ENCODE data around the gene PSPC1.
"Not testable (repeated sequence)": the region's sequence is repeated elsewhere in the genome, so short reads cannot be mapped to it uniquely, and the experiment has no call there.

Gene PSPC1

GRCh38 chr13:19713186-19713965, 69.4 kb downstream of the PSPC1 start:
- no peak for TF ChIP-seq CTCF (IDR thresholded peaks at IDR 0.05; ENCODE audit: low read depth, low read length)
- DNase-seq (ENCODE audit: low read depth in 2 of 2): peak; percentile 64 to 89

GRCh38 chr13:19709782-19710181, 73.0 kb downstream of the PSPC1 start:
- DNase-seq (ENCODE audit: low read depth in 2 of 2); H3K4me3 ChIP-seq (replicated peaks in 1 of 2; ENCODE audit: low read depth in 2 of 2, low read length in 2 of 2): not testable (repeated sequence)

More at GRCh38 chr13:19713186-19713965, 69.4 kb downstream of the PSPC1 start:
- H3K4me3 ChIP-seq (replicated peaks in 1 of 2; ENCODE audit: low read depth in 2 of 2, low read length in 2 of 2): no peak overlapping the region

- not testable (repeated sequence) for DNase-seq (ENCODE audit: low read depth in 2 of 2); H3K4me3 ChIP-seq (replicated peaks in 1 of 2; ENCODE audit: low read depth in 2 of 2, low read length in 2 of 2)
Observed at GRCh38 chr13:19709039-19709438, 73.7 kb downstream of the PSPC1 start.

- H3K4me3 ChIP-seq (replicated peaks in 1 of 2; ENCODE audit: low read depth in 2 of 2, low read length in 2 of 2); DNase-seq (ENCODE audit: low read depth in 2 of 2): not testable (repeated sequence)
Observed at GRCh38 chr13:19704256-19704655, 78.5 kb downstream of the PSPC1 start.

- H3K4me3 ChIP-seq (replicated peaks in 1 of 2; ENCODE audit: low read depth in 2 of 2, low read length in 2 of 2): not testable (repeated sequence)
- peak in 1 of 2 donors; percentile 18 for DNase-seq (ENCODE audit: low read depth in 2 of 2)
Observed at GRCh38 chr13:19701619-19702018, 81.1 kb downstream of the PSPC1 start.

GRCh38 chr13:19700963-19701362, 81.8 kb downstream of the PSPC1 start:
- H3K4me3 ChIP-seq (replicated peaks in 1 of 2; ENCODE audit: low read depth in 2 of 2, low read length in 2 of 2); DNase-seq (ENCODE audit: low read depth in 2 of 2): not testable (repeated sequence)

- no peak for TF ChIP-seq CTCF (IDR thresholded peaks at IDR 0.05; ENCODE audit: low read depth, low read length)
- no peak overlapping the region for H3K4me3 ChIP-seq (replicated peaks in 1 of 2; ENCODE audit: low read depth in 2 of 2, low read length in 2 of 2)
- DNase-seq (ENCODE audit: low read depth in 2 of 2): no peak
Observed at GRCh38 chr13:19695829-19696228, 86.9 kb downstream of the PSPC1 start.

- no peak for TF ChIP-seq CTCF (IDR thresholded peaks at IDR 0.05; ENCODE audit: low read depth, low read length)
- H3K4me3 ChIP-seq (replicated peaks in 1 of 2; ENCODE audit: low read depth in 2 of 2, low read length in 2 of 2): no peak overlapping the region
- no peak for DNase-seq (ENCODE audit: low read depth in 2 of 2)
Observed at GRCh38 chr13:19695428-19695827, 87.3 kb downstream of the PSPC1 start.

GRCh38 chr13:19691447-19691846, 91.3 kb downstream of the PSPC1 start:
- peak in 1 of 2 donors; percentile 33 for DNase-seq (ENCODE audit: low read depth in 2 of 2)
- not testable (repeated sequence) for H3K4me3 ChIP-seq (replicated peaks in 1 of 2; ENCODE audit: low read depth in 2 of 2, low read length in 2 of 2)

GRCh38 chr13:19685437-19685836, 97.3 kb downstream of the PSPC1 start:
- H3K4me3 ChIP-seq (replicated peaks in 1 of 2; ENCODE audit: low read depth in 2 of 2, low read length in 2 of 2): no peak overlapping the region
- TF ChIP-seq CTCF (IDR thresholded peaks at IDR 0.05; ENCODE audit: low read depth, low read length): no peak
- DNase-seq (ENCODE audit: low read depth in 2 of 2): no peak
